GM23338 (cell line): ENCODE results near the gene LMAN2L.

Experiments
- CTCF ChIP-seq, 2 experiments: fragments of 200-600 bp in 1 of 2; sonication (generic) in 1 of 2; conservative IDR thresholded peaks; 2 replicates each; pipeline versions ENCODE4 v1.5.1 to v1.6.1; 2016 to 2017; ENCODE audit warnings: antibody characterized with exemption in 2 of 2, low read depth in 2 of 2, mild to moderate bottlenecking in 2 of 2, moderate library complexity in 1 of 2
- ETS1 ChIP-seq: IDR thresholded peaks from 2 replicates; pipeline ENCODE4 v1.6.1; 2016; ENCODE audit warnings: antibody characterized with exemption
- EZH2 ChIP-seq: fragments of 200-600 bp; sonication (generic); IDR thresholded peaks from one replicate; pipeline ENCODE4 v1.8.0; 2017; ENCODE audit warnings: antibody characterized with exemption, mild to moderate bottlenecking, low read depth; ENCODE audit not compliant: unreplicated experiment
- REST ChIP-seq: IDR thresholded peaks from one replicate; pipeline ENCODE4 v1.6.1; 2018; ENCODE audit warnings: antibody characterized with exemption; ENCODE audit not compliant: unreplicated experiment

GRCh38 chr2:96783388-96783787, 43.5 kb upstream of the LMAN2L start:
- TF ChIP-seq CTCF (conservative IDR thresholded peaks at IDR 0.05; ENCODE audit: low read depth in 2 of 2) (no peak), ETS1 (no peak), EZH2 (no peak), REST (no peak)
